Progenitor cell of endocrine pancreas (in vitro differentiated cells): Measurements from ENCODE around the gene MEX3B. TPM values are rescaled to one million over a fixed set of nuclear protein-coding genes. Genes with fewer than 3 reads are reported as not detected.

ENCODE experiments used
- DNase-seq: peaks from one replicate; pipeline ENCODE4 v3.0.0; 2021; ENCODE audit warnings: low spot score; ENCODE audit not compliant: unreplicated experiment
- H3K27ac Mint-ChIP-seq: 2 replicates; pipeline ENCODE4 v1.8.0; 2021; ENCODE audit warnings: mild to moderate bottlenecking, moderate library complexity, mixed read lengths
- H3K27me3 Mint-ChIP-seq: 2 replicates; pipeline ENCODE4 v1.8.0; 2021; ENCODE audit warnings: mixed read lengths
- H3K36me3 Mint-ChIP-seq: 2 replicates; pipeline ENCODE4 v1.8.0; 2022; ENCODE audit warnings: mixed read lengths; ENCODE audit not compliant: insufficient read depth
- H3K4me1 Mint-ChIP-seq: 2 replicates; pipeline ENCODE4 v1.8.0; 2021; ENCODE audit warnings: low read depth, mixed read lengths
- H3K4me3 Mint-ChIP-seq: 2 replicates; pipeline ENCODE4 v1.8.0; 2021; ENCODE audit warnings: low read depth, mild to moderate bottlenecking, moderate library complexity, mixed read lengths
- H3K9me3 Mint-ChIP-seq: 2 replicates; pipeline ENCODE4 v1.8.0; 2021; ENCODE audit warnings: low read depth, mixed read lengths
- CTCF ChIP-seq: fragments of 200-600 bp; sonication (generic); IDR thresholded peaks from one replicate; pipeline ENCODE4 v1.5.0; 2021; ENCODE audit warnings: antibody characterized with exemption, mild to moderate bottlenecking; ENCODE audit not compliant: unreplicated experiment
- total RNA-seq: library from RNA; stranded (reverse); gene quantifications from 2 replicates; pipeline ENCODE4 v1.2.1, GENCODE V29; 2021

The MEX3B gene
- total RNA-seq, 1 donor from 2014 or later: 21.9 TPM

- no peak for TF ChIP-seq CTCF
- H3K4me1 Mint-ChIP-seq: peaks cover 3% of the 10 kb centered on the region
- no peaks in the 10 kb centered on the region for H3K9me3 Mint-ChIP-seq
- peaks cover 69% of the 10 kb centered on the region for H3K27me3 Mint-ChIP-seq
- no peaks in the 10 kb centered on the region for H3K36me3 Mint-ChIP-seq
- H3K4me3 Mint-ChIP-seq: no peak overlapping the region
- no peak overlapping the region for H3K27ac Mint-ChIP-seq
- DNase-seq: no peak
These were observed 12.2 kb upstream of the MEX3B start for GRCh38 chr15:82058026-82058425.

GRCh38 chr15:82056958-82057823, 11.4 kb upstream of the MEX3B start:
- TF ChIP-seq CTCF: no peak
- Mint-ChIP-seq H3K9me3 (no peaks in the 10 kb centered on the region), H3K4me3 (no peak overlapping the region), H3K27ac (no peak overlapping the region), H3K27me3 (peaks cover 60% of the 10 kb centered on the region), H3K36me3 (no peaks in the 10 kb centered on the region), H3K4me1 (peaks cover 3% of the 10 kb centered on the region)
- no peak for DNase-seq

DNA sequence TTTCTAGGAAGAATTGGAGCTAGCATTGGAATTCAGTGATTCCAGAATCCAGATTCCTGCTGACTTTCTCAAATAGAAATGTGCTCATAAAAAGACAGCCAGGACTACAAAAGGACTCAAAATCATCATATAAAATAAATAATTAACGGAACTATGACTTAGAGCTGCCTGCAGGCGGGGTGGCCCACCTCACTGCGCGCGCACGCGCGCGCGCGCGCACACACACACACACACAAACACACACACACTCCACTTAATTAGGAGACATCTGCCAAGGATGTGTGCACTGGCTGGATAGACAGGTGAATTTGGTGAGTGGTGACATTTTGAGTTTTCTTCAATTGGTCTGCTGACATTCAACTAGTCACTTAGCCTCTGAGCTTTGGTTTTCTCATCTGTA, 6.9 kb upstream of the MEX3B start:
- Mint-ChIP-seq H3K9me3 (no peaks in the 10 kb centered on the region), H3K36me3 (no peaks in the 10 kb centered on the region), H3K27ac (no peak overlapping the region), H3K4me3 (no peak overlapping the region), H3K4me1 (peaks cover 4% of the 10 kb centered on the region), H3K27me3 (peaks cover 54% of the 10 kb centered on the region)
- TF ChIP-seq CTCF: no peak
- DNase-seq: no peak

DNA sequence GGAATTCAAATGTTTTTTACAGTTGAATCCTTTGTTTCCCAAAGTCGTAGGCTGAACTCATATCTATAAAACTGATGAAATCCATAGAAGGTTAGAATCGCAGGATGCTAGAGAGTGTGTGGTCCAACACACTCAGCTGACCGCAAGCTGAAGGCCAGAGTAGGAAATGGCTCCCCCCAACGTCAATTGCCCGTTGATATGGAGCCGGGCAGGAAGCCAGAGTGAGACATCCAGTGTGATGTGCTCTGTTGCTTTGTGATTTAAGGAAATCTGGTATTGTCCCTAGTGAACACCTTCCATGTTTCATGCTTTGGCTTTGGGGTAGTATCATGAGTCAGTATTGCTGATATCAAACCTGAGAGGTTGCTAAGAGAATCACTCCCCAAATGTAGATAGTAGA, 5.8 kb upstream of the MEX3B start:
- TF ChIP-seq CTCF: no peak
- Mint-ChIP-seq H3K9me3 (no peaks in the 10 kb centered on the region), H3K4me1 (peaks cover 6% of the 10 kb centered on the region), H3K4me3 (no peak overlapping the region), H3K27ac (no peak overlapping the region), H3K36me3 (no peaks in the 10 kb centered on the region), H3K27me3 (peaks cover 46% of the 10 kb centered on the region)
- no peak for DNase-seq

DNA sequence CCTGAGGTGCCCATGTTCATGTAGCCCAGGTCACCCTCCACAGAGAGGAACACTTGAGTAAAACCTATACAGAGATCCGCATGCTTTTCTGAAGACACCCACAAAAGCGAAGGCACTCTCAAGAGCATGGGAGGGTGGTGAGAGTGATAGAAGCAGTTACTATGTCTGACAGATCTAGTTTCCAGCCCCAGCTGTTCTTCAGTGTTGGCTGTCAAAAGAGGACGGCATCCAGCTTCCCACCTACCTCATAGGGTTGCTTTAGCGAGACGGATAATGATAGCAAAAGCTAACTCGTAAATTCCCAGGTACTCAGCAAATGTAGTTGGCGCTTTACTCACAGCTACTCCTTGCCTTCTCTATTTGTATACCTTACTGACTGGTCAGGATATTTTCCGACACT, 3.0 kb upstream of the MEX3B start:
- Mint-ChIP-seq H3K36me3 (peaks cover 4% of the 10 kb centered on the region), H3K4me1 (peaks cover 9% of the 10 kb centered on the region), H3K4me3 (no peak overlapping the region), H3K27me3 (peaks cover 33% of the 10 kb centered on the region), H3K9me3 (no peaks in the 10 kb centered on the region), H3K27ac (no peak overlapping the region)
- no peak for DNase-seq
- TF ChIP-seq CTCF: no peak
